K562 (cell line): ENCODE data around the gene SIRT5. TPM values are rescaled to one million over a fixed set of nuclear protein-coding genes. Genes with fewer than 3 reads are reported as not detected.

Source experiments
- ATAC-seq: fragments of 200-7000 bp; cut with Tn5 transposase; 3 replicates; pipeline ENCODE4 v1.9.1; 2020; ENCODE audit warnings: moderate library complexity
- BruUV-seq: library from RNA; stranded (reverse); fragments of 400-500 nt; replicated peaks from 2 replicates; lab custom pipeline; 2021; lab: Mats Ljungman, UMichigan
- CTCF ChIA-PET: fragments of 300-600 bp; formaldehyde crosslinking; extraction: SDS; loops from one replicate; lab custom pipeline; 2021; ENCODE audit warnings: low intra/inter-chr PET ratio; lab: Yijun Ruan, JAX
- POLR2A ChIA-PET: fragments of 300-600, 350-650 bp; sonication (Branson Sonifier 250); formaldehyde crosslinking; extraction: SDS; loops from one replicate; lab custom pipeline; 2021; ENCODE audit warnings: antibody characterized with exemption, inconsistent platforms; lab: Yijun Ruan, JAX
- DNase-seq, 4 experiments: peaks; one replicate each; pipeline versions ENCODE4 v3.0.0 to v3.0.0-alpha.2; 2011 to 2018; ENCODE audit warnings: low spot score in 3 of 4, mixed read lengths in 3 of 4; ENCODE audit errors: extremely low read depth in 1 of 4
- FAIRE-seq: peaks from 2 replicates; lab custom pipeline; 2011; peaks lifted over from hg19 to GRCh38; lab: Jason Lieb, UNC
- H2AFZ ChIP-seq: 2 replicates; pipeline ENCODE4 v1.6.0; 2011; ENCODE audit warnings: low read depth, low read length, control low read depth, inconsistent platforms
- H3K27ac ChIP-seq: fragments of 200-600 bp; 3 replicates; pipeline ENCODE4 v1.8.0; 2011; ENCODE audit warnings: low read depth, mild to moderate bottlenecking, control low read depth, inconsistent platforms, low read length, moderate library complexity, mixed read lengths; ENCODE audit errors: extremely low read depth
- H3K27me3 ChIP-seq, 2 experiments: fragments of 300-600 bp in 1 of 2; 2 replicates in 1 of 2; 3 replicates in 1 of 2; pipeline versions ENCODE4 v1.6.0 to v1.8.0; 2011; ENCODE audit warnings: inconsistent platforms in 2 of 2, low read length in 2 of 2, mild to moderate bottlenecking in 1 of 2, mixed read lengths in 1 of 2, moderate library complexity in 1 of 2; ENCODE audit not compliant: control insufficient read depth in 2 of 2, insufficient read depth in 2 of 2
- H3K36me3 ChIP-seq: fragments of 300-600 bp; 3 replicates; pipeline ENCODE4 v1.8.0; 2011; ENCODE audit warnings: mild to moderate bottlenecking, low read length, inconsistent platforms; ENCODE audit not compliant: control insufficient read depth, insufficient read depth
- H3K4me1 ChIP-seq, 2 experiments: fragments of 200-600 bp in 1 of 2; replicated peaks in 1 of 2; 2 replicates in 1 of 2; 3 replicates in 1 of 2; pipeline versions ENCODE4 v1.5.1 to v1.8.0; 2011; ENCODE audit warnings: inconsistent platforms in 2 of 2, low read length in 2 of 2, mild to moderate bottlenecking in 1 of 2, mixed read lengths in 1 of 2, moderate library complexity in 1 of 2; ENCODE audit not compliant: control insufficient read depth in 2 of 2, insufficient read depth in 2 of 2
- H3K4me2 ChIP-seq: 2 replicates; pipeline ENCODE4 v1.6.1; 2011; ENCODE audit warnings: low read length, control low read depth, inconsistent platforms, mixed read lengths; ENCODE audit not compliant: insufficient read depth
- H3K4me3 ChIP-seq: fragments of 200-600 bp; sonication (generic), shearing (Covaris generic); 2 replicates; pipeline ENCODE4 v1.5.1; 2016; ENCODE audit warnings: control low read depth, inconsistent platforms
- H3K79me2 ChIP-seq: fragments of 200-600 bp; 3 replicates; pipeline ENCODE4 v1.8.0; 2011; ENCODE audit warnings: low read length, inconsistent platforms; ENCODE audit not compliant: control insufficient read depth, insufficient read depth
- H3K9ac ChIP-seq, 2 experiments: 2 replicates each; pipeline versions ENCODE4 v1.6.0 to v1.6.1; 2011; ENCODE audit warnings: low read depth in 2 of 2, low read length in 2 of 2, control low read depth in 1 of 2, inconsistent platforms in 1 of 2, mild to moderate bottlenecking in 1 of 2, mixed read lengths in 1 of 2; ENCODE audit not compliant: insufficient read depth in 1 of 2
- H3K9me1 ChIP-seq: one replicate; pipeline ENCODE4 v1.6.0; 2011; ENCODE audit warnings: inconsistent platforms, mild to moderate bottlenecking, low read length, moderate library complexity; ENCODE audit not compliant: control insufficient read depth, insufficient read depth
- H3K9me3 ChIP-seq: replicated peaks from 2 replicates; pipeline ENCODE4 v1.5.1; 2011; ENCODE audit warnings: low read depth, low read length, inconsistent platforms; ENCODE audit not compliant: control insufficient read depth, insufficient read depth
- H4K20me1 ChIP-seq: replicated peaks from 2 replicates; pipeline ENCODE4 v1.6.1; 2011; ENCODE audit warnings: low read length, inconsistent platforms, mixed read lengths; ENCODE audit not compliant: control insufficient read depth, insufficient read depth
- CHD2 ChIP-seq: IDR thresholded peaks from 2 replicates; pipeline ENCODE4 v1.6.1; 2011; ENCODE audit warnings: low read depth, low read length
- EP400 ChIP-seq: fragments of 450-650 bp; IDR thresholded peaks from 2 replicates; pipeline ENCODE4 v1.6.1; 2017; ENCODE audit warnings: antibody characterized with exemption, mild to moderate bottlenecking, moderate library complexity
- HMGN3 ChIP-seq: IDR thresholded peaks from 2 replicates; pipeline ENCODE4 v1.6.1; 2011; ENCODE audit warnings: borderline replicate concordance, low read depth, mild to moderate bottlenecking, mixed read lengths, low read length; ENCODE audit not compliant: insufficient read length; ENCODE audit errors: extremely low read depth
- HNRNPL ChIP-seq: fragments of 200-400 bp; formaldehyde crosslinking; IDR thresholded peaks from 2 replicates; pipeline ENCODE4 v1.6.1; 2017; ENCODE audit warnings: low read depth, mild to moderate bottlenecking, low read length
- KLF10 ChIP-seq: fragments of 250-450 bp; sonication (Bioruptor Pico); IDR thresholded peaks from 2 replicates; pipeline ENCODE4 v1.6.1; 2021; ENCODE audit warnings: matching md5 sums
- SIRT6 ChIP-seq: IDR thresholded peaks from one replicate; pipeline ENCODE4 v1.6.1; 2012; ENCODE audit warnings: low read depth, mild to moderate bottlenecking, control low read depth, inconsistent platforms, low read length, moderate library complexity
- TCFL5 ChIP-seq: fragments of 250-450 bp; sonication (Bioruptor Pico); conservative IDR thresholded peaks from 2 replicates; pipeline ENCODE4 v1.6.1; 2021; ENCODE audit warnings: mild to moderate bottlenecking, moderate library complexity, matching md5 sums
- THRB ChIP-seq: fragments of 450-650 bp; formaldehyde crosslinking; conservative IDR thresholded peaks from 2 replicates; pipeline ENCODE4 v1.4.0; 2022; ENCODE audit warnings: mild to moderate bottlenecking, missing genetic modification characterization
- TSC22D4 ChIP-seq: fragments of 450-650 bp; IDR thresholded peaks from 2 replicates; pipeline ENCODE4 v1.6.1; 2016; ENCODE audit warnings: missing genetic modification characterization, missing biosample characterization, control low read depth
- XRCC4 ChIP-seq: IDR thresholded peaks from one replicate; pipeline ENCODE4 v1.6.1; 2011; ENCODE audit not compliant: insufficient read depth, insufficient read length; ENCODE audit errors: extremely low read depth
- ZBTB5 ChIP-seq: fragments of 450-650 bp; IDR thresholded peaks from 2 replicates; pipeline ENCODE4 v1.6.1; 2017; ENCODE audit warnings: antibody characterized with exemption
- ZBTB9 ChIP-seq: fragments of 450-650 bp; formaldehyde crosslinking; IDR thresholded peaks from 2 replicates; pipeline ENCODE4 v1.4.0; 2020; ENCODE audit warnings: mild to moderate bottlenecking, moderate library complexity
- ZNF133 ChIP-seq: fragments of 250-450 bp; sonication (Bioruptor Pico); IDR thresholded peaks from 2 replicates; pipeline ENCODE4 v1.4.0; 2020; ENCODE audit warnings: mild to moderate bottlenecking
- ZNF184 ChIP-seq: sonication (generic); formaldehyde crosslinking; IDR thresholded peaks from 2 replicates; pipeline ENCODE4 v1.5.0; 2020; ENCODE audit warnings: missing genetic modification reagents
- ZNF232 ChIP-seq: sonication (generic); formaldehyde crosslinking; IDR thresholded peaks from 2 replicates; pipeline ENCODE4 v1.8.0; 2022; ENCODE audit warnings: mild to moderate bottlenecking, missing genetic modification reagents
- ZNF778 ChIP-seq: fragments of 450-650 bp; formaldehyde crosslinking; IDR thresholded peaks from 2 replicates; pipeline ENCODE4 v1.4.0; 2020; ENCODE audit warnings: mild to moderate bottlenecking, moderate library complexity
- ZNF780A ChIP-seq: fragments of 250-450 bp; sonication (Bioruptor Pico); IDR thresholded peaks from 2 replicates; pipeline ENCODE4 v1.5.0; 2021; ENCODE audit warnings: mild to moderate bottlenecking
- WGBS: fragments of 100-300 bp; shearing (Covaris generic); methylation state at CpG from one replicate; pipeline ENCODE4 v1.1.6; 2016; ENCODE audit warnings: low coverage, mixed read lengths; ENCODE audit not compliant: insufficient coverage; ENCODE audit errors: missing lambda C conversion rate; 5-methylcytosine and 5-hydroxymethylcytosine counted together
- in situ Hi-C: fragments of 300-500 bp; cut with MboI; formaldehyde crosslinking; loops from 4 replicates; pipeline ENCODE4 v1.15.0; 2018; ENCODE audit warnings: inconsistent platforms, mixed read lengths
- intact Hi-C: fragments of 100-400 bp; cut with micrococcal nuclease; formaldehyde crosslinking; loops from 2 replicates; pipeline ENCODE4 v1.14.2; 2022
- polyA plus RNA-seq, 8 experiments: library from polyadenylated mRNA; depleted of rRNA in 4 of 8; stranded (reverse) in 5 of 8; unstranded in 3 of 8; fragments of >200 nt; fragmentation: Nextera tagmentation in 2 of 8; fragmentation: Illumina TruSeq in 1 of 8; extraction: Ambion mirVana in 2 of 8; extraction: Trizol in 1 of 8; gene quantifications; 2 replicates each; pipeline versions ENCODE4 v1.2.1 to v1.2.3, GENCODE V29; 2011 to 2014; ENCODE audit warnings: inconsistent platforms in 1 of 8, missing spikeins in 1 of 8
- total RNA-seq, 7 experiments: library from RNA; depleted of rRNA in 6 of 7; stranded (reverse); fragments of >200 nt in 6 of 7; fragmentation: Illumina TruSeq in 2 of 7; extraction: Trizol in 2 of 7; gene quantifications; 2 replicates each; pipeline versions ENCODE4 v1.2.1 to v1.2.3, GENCODE V29; 2011 to 2021; ENCODE audit warnings: low replicate concordance in 1 of 7

SIRT5 gene
- total and polyA plus RNA-seq, 9 of the 15 experiments (the other 6 are each of a cell fraction or from before 2014, with no cell fraction given), result 2.1 to 15.7 (median 11.4) TPM

- TF ChIP-seq HMGN3 (no peak), HNRNPL (no peak), SIRT6 (no peak)
Observed at GRCh38 chr6:13586603-13587542, 12.5 kb downstream of the SIRT5 start (continued).

- H2AFZ ChIP-seq, result no peak overlapping the region
- no peak overlapping the region for H3K9ac ChIP-seq
- no peaks in the 10 kb centered on the region for H3K9me3 ChIP-seq
- no peak overlapping the region for H3K4me3 ChIP-seq
- H3K36me3 ChIP-seq, result peaks cover 33% of the 10 kb centered on the region
- no peaks in the 10 kb centered on the region for H3K27me3 ChIP-seq
- FAIRE-seq (no peak), DNase-seq (no peak), ATAC-seq (no peak)
- intact Hi-C loops, result no loop called here
- no peak overlapping the region for H3K4me2 ChIP-seq
- H3K27ac ChIP-seq, result no peak overlapping the region
- no peaks in the 10 kb centered on the region for H4K20me1 ChIP-seq
- POLR2A ChIA-PET, result interaction anchor here (0.5 to 0.9 kb wide), 2 partner anchors 8 to 17 kb away, joined by 3 to 4 read pairs; no protein-coding TSS in a partner anchor
- in situ Hi-C loops, result no loop called here
- peaks cover 0 to 5% of the 10 kb centered on the region in 2 experiments; a peak in 2 of 5 replicates for H3K4me1 ChIP-seq
- CTCF ChIA-PET, result no interaction called here
- H3K79me2 ChIP-seq, result no peaks in the 10 kb centered on the region
- H3K9me1 ChIP-seq, result no peaks in the 10 kb centered on the region
- 78% methylated on average over 8 of the region's 9 CpGs for WGBS
- no TSS peak for BruUV-seq
- TF ChIP-seq XRCC4 (no peak), ZNF780A (CRISPR knock-in tag) (no peak), THRB (CRISPR knock-in tag) (no peak), EP400 (no peak), TSC22D4 (tag) (no peak), ZNF184 (no peak), ZBTB9 (CRISPR knock-in tag) (no peak), ZNF232 (CRISPR knock-in tag) (no peak), TCFL5 (no peak), CHD2 (no peak), KLF10 (CRISPR knock-in tag) (no peak), ZNF778 (no peak), ZNF133 (CRISPR knock-in tag) (no peak), ZBTB5 (no peak)
Observed at GRCh38 chr6:13589801-13590200, 15.4 kb downstream of the SIRT5 start.
